HK-2 (cell line): ENCODE results near the gene SYNJ1.

ENCODE experiments used
- DNase-seq: peaks from one replicate; pipeline ENCODE4 v3.0.0-alpha.2; 2018; ENCODE audit not compliant: unreplicated experiment

The SYNJ1 gene

GRCh38 chr21:32580949-32581348 is 146.9 kb downstream of the SYNJ1 start:
- no peak for DNase-seq
